K562 (cell line): ENCODE data around the gene RBBP5.

Experiments used
- CEBPB ChIP-seq: fragments of 450-650 bp; IDR thresholded peaks from 2 replicates; pipeline ENCODE4 v1.6.1; 2016; ENCODE audit warnings: missing genetic modification characterization, missing compliant biosample characterization
- CTCF ChIP-seq, 3 experiments: IDR thresholded peaks in 2 of 3; conservative IDR thresholded peaks in 1 of 3; 2 replicates each; pipeline ENCODE4 v1.5.1; 2011 to 2012; ENCODE audit warnings: low read length in 3 of 3, mild to moderate bottlenecking in 3 of 3, control low read depth in 2 of 3, improper control_type of control experiment in 1 of 3, inconsistent platforms in 1 of 3, low read depth in 1 of 3, mixed read lengths in 1 of 3, moderate library complexity in 1 of 3; ENCODE audit not compliant: insufficient read depth in 2 of 3
- E2F5 ChIP-seq: sonication (generic); formaldehyde crosslinking; IDR thresholded peaks from 2 replicates; pipeline ENCODE4 v1.8.0; 2022; ENCODE audit warnings: mild to moderate bottlenecking, missing genetic modification reagents
- EZH2 ChIP-seq: IDR thresholded peaks from 2 replicates; pipeline ENCODE4 v1.6.1; 2012; ENCODE audit warnings: low read depth, mild to moderate bottlenecking, inconsistent platforms, low read length, borderline replicate concordance
- FOXJ3 ChIP-seq: sonication (generic); formaldehyde crosslinking; IDR thresholded peaks from 2 replicates; pipeline ENCODE4 v1.4.0; 2020; ENCODE audit warnings: mild to moderate bottlenecking, missing genetic modification reagents
- GATAD2B ChIP-seq: fragments of 450-650 bp; IDR thresholded peaks from 2 replicates; pipeline ENCODE4 v1.6.1; 2017; ENCODE audit warnings: mild to moderate bottlenecking, borderline replicate concordance
- GTF2F1 ChIP-seq: IDR thresholded peaks from 2 replicates; pipeline ENCODE4 v1.6.1; 2011; ENCODE audit warnings: low read depth, low read length, improper control_type of control experiment
- IRF2 ChIP-seq: sonication (generic); formaldehyde crosslinking; IDR thresholded peaks from 2 replicates; pipeline ENCODE4 v1.8.1; 2022; ENCODE audit warnings: mild to moderate bottlenecking, missing genetic modification reagents
- NFYB ChIP-seq: IDR thresholded peaks from 2 replicates; pipeline ENCODE4 v1.6.1; 2011; ENCODE audit warnings: mild to moderate bottlenecking, moderate library complexity; ENCODE audit not compliant: insufficient read length; ENCODE audit errors: extremely low read depth
- SNRNP70 ChIP-seq: fragments of 200-400 bp; formaldehyde crosslinking; optimal IDR thresholded peaks from 2 replicates; pipeline ENCODE3; 2017; ENCODE audit warnings: low read depth, low read length
- TF ChIP-seq, protein P1 (sequence below): sonication (generic); formaldehyde crosslinking; IDR thresholded peaks from 2 replicates; pipeline ENCODE4 v1.8.0; 2022; ENCODE audit warnings: missing genetic modification reagents, mild to moderate bottlenecking, borderline replicate concordance
- TF ChIP-seq, protein P2 (sequence below): fragments of 450-650 bp; formaldehyde crosslinking; IDR thresholded peaks from 2 replicates; pipeline ENCODE4 v1.4.0; 2022; ENCODE audit warnings: mild to moderate bottlenecking, moderate library complexity

- TF ChIP-seq NFYB, result no peak
- TF ChIP-seq, protein P1, sequence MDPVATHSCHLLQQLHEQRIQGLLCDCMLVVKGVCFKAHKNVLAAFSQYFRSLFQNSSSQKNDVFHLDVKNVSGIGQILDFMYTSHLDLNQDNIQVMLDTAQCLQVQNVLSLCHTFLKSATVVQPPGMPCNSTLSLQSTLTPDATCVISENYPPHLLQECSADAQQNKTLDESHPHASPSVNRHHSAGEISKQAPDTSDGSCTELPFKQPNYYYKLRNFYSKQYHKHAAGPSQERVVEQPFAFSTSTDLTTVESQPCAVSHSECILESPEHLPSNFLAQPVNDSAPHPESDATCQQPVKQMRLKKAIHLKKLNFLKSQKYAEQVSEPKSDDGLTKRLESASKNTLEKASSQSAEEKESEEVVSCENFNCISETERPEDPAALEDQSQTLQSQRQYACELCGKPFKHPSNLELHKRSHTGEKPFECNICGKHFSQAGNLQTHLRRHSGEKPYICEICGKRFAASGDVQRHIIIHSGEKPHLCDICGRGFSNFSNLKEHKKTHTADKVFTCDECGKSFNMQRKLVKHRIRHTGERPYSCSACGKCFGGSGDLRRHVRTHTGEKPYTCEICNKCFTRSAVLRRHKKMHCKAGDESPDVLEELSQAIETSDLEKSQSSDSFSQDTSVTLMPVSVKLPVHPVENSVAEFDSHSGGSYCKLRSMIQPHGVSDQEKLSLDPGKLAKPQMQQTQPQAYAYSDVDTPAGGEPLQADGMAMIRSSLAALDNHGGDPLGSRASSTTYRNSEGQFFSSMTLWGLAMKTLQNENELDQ (CRISPR knock-in tag), result no peak
- TF ChIP-seq SNRNP70, result no peak
- TF ChIP-seq CEBPB (tag), result no peak
- no peak for TF ChIP-seq IRF2 (CRISPR knock-in tag)
- no peak for TF ChIP-seq E2F5 (CRISPR knock-in tag)
- TF ChIP-seq EZH2, result no peak
- TF ChIP-seq FOXJ3 (CRISPR knock-in tag), result no peak
- TF ChIP-seq GTF2F1, result no peak
- TF ChIP-seq CTCF (IDR thresholded peaks at IDR 0.05 in 2 of 3, conservative IDR thresholded peaks at IDR 0.05 in 1 of 3; ENCODE audit: insufficient read depth in 2 of 3, low read depth in 1 of 3, low read length in 3 of 3), result no peak
- TF ChIP-seq GATAD2B, result no peak
- TF ChIP-seq, protein P2, sequence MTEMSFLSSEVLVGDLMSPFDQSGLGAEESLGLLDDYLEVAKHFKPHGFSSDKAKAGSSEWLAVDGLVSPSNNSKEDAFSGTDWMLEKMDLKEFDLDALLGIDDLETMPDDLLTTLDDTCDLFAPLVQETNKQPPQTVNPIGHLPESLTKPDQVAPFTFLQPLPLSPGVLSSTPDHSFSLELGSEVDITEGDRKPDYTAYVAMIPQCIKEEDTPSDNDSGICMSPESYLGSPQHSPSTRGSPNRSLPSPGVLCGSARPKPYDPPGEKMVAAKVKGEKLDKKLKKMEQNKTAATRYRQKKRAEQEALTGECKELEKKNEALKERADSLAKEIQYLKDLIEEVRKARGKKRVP (CRISPR knock-in tag), result no peak
Measured at GRCh38 chr1:205162301-205162700, 40.5 kb upstream of the RBBP5 start.
